ENCODE measurements around the gene UGT1A4. TPM values are rescaled to one million over a fixed set of nuclear protein-coding genes. Genes with fewer than 3 reads are reported as not detected.

Gene UGT1A4
- total RNA-seq, 1 experiment from 2014 or later: 0.12 TPM

DNA sequence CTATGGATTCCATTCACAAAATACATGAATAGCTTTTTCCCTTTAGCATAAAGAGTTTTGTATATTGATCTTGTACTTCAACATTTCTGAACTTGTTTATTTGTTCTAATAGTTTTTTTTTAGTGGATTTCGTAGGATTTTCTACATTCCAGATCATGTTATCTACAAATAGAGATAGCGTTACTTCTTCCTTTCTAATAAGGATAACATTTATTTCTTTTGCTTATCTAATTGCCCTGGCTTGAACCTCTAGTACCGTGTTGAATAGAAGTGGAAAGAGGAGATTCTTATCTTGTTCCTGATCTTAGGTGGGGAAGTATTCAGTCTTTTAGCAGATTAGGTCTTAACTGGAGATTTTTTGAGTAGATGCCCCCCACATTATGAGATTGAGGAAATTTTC is 16.3 kb upstream of the UGT1A4 start:
- ChIA-PET POLR2A (no interaction called here), RAD21 (ENCODE audit: low non-redundant PET in 1 of 2, low total read pairs in 2 of 2, uncharacterized antibody in 2 of 2, unreplicated experiment in 2 of 2) (no interaction called here), CTCF (no interaction called here)
- Histone ChIP-seq H3K27ac (ENCODE audit: low read depth, low read length) (no peak overlapping the region), H3K27me3 (ENCODE audit: insufficient read depth, low read length) (no peaks in the 10 kb centered on the region), H3K9me2 (ENCODE audit: insufficient read depth) (no peaks in the 10 kb centered on the region), H3K4me1 (ENCODE audit: control insufficient read depth in 1 of 2, insufficient read depth in 2 of 2, low read length in 2 of 2) (no peaks in the 10 kb centered on the region), H3K36me3 (ENCODE audit: control insufficient read depth in 1 of 2, insufficient read depth in 2 of 2, low read length in 2 of 2) (no peaks in the 10 kb centered on the region), H4K20me1 (ENCODE audit: insufficient read depth) (no peaks in the 10 kb centered on the region), H3K9ac (ENCODE audit: low read length) (no peak overlapping the region), H2AFZ (ENCODE audit: low read depth, low read length, poor library complexity, severe bottlenecking) (no peak overlapping the region), H3K4me3 (replicated peaks in 1 of 2; ENCODE audit: low read depth in 1 of 2, low read length in 2 of 2) (no peak overlapping the region), H3K9me3 (ENCODE audit: control insufficient read depth in 1 of 2, insufficient read depth in 1 of 2, low read depth in 1 of 2, low read length in 2 of 2) (no peaks in the 10 kb centered on the region), H3K4me2 (ENCODE audit: low read length) (no peak overlapping the region), H3K79me2 (ENCODE audit: insufficient read depth, low read length) (no peaks in the 10 kb centered on the region)
- no TSS peak for BruUV-seq (replicated peaks)
- DNase-seq (ENCODE audit: low read depth, low spot score) (no peak), ATAC-seq (no peak)
- intact Hi-C loops (cut with micrococcal nuclease): no loop called here
- no peak for TF ChIP-seq ZNF274 (IDR thresholded peaks at IDR 0.05; ENCODE audit: low read depth, low read length)
- TF ChIP-seq, protein P1, sequence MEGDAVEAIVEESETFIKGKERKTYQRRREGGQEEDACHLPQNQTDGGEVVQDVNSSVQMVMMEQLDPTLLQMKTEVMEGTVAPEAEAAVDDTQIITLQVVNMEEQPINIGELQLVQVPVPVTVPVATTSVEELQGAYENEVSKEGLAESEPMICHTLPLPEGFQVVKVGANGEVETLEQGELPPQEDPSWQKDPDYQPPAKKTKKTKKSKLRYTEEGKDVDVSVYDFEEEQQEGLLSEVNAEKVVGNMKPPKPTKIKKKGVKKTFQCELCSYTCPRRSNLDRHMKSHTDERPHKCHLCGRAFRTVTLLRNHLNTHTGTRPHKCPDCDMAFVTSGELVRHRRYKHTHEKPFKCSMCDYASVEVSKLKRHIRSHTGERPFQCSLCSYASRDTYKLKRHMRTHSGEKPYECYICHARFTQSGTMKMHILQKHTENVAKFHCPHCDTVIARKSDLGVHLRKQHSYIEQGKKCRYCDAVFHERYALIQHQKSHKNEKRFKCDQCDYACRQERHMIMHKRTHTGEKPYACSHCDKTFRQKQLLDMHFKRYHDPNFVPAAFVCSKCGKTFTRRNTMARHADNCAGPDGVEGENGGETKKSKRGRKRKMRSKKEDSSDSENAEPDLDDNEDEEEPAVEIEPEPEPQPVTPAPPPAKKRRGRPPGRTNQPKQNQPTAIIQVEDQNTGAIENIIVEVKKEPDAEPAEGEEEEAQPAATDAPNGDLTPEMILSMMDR (IDR thresholded peaks at IDR 0.05 in 2 of 3, conservative IDR thresholded peaks at IDR 0.05 in 1 of 3; ENCODE audit: borderline replicate concordance in 1 of 3, insufficient read depth in 1 of 3, low read depth in 2 of 3, low read length in 2 of 3): no peak
- TF ChIP-seq, protein P2, sequence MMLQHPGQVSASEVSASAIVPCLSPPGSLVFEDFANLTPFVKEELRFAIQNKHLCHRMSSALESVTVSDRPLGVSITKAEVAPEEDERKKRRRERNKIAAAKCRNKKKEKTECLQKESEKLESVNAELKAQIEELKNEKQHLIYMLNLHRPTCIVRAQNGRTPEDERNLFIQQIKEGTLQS (IDR thresholded peaks at IDR 0.05): no peak
- TF ChIP-seq POLR2AphosphoS5 (IDR thresholded peaks at IDR 0.05; ENCODE audit: low read depth, low read length): no peak
- no peak for TF ChIP-seq ELF1 (IDR thresholded peaks at IDR 0.05; ENCODE audit: borderline replicate concordance, low read depth)
- TF ChIP-seq SRF (IDR thresholded peaks at IDR 0.05; ENCODE audit: low read depth): no peak
- no peak for TF ChIP-seq ZFX (IDR thresholded peaks at IDR 0.05)
- no peak for TF ChIP-seq JUND (IDR thresholded peaks at IDR 0.05)
- no peak for TF ChIP-seq RAD21 (IDR thresholded peaks at IDR 0.05; ENCODE audit: low read depth)
- TF ChIP-seq EGR1 (IDR thresholded peaks at IDR 0.05; ENCODE audit: low read depth): no peak
- TF ChIP-seq, protein P3, sequence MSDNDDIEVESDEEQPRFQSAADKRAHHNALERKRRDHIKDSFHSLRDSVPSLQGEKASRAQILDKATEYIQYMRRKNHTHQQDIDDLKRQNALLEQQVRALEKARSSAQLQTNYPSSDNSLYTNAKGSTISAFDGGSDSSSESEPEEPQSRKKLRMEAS (IDR thresholded peaks at IDR 0.05): no peak
- no peak for TF ChIP-seq SIN3A (IDR thresholded peaks at IDR 0.05; ENCODE audit: low read depth)
- no peak for TF ChIP-seq EZH2phosphoT487 (IDR thresholded peaks at IDR 0.05; ENCODE audit: borderline replicate concordance)
- TF ChIP-seq CEBPB (IDR thresholded peaks at IDR 0.05; ENCODE audit: low read depth): no peak
- TF ChIP-seq SP1 (IDR thresholded peaks at IDR 0.05; ENCODE audit: low read depth): no peak
- TF ChIP-seq CBX3 (IDR thresholded peaks at IDR 0.05; ENCODE audit: low read depth): no peak
- TF ChIP-seq EZH2 (IDR thresholded peaks at IDR 0.05): no peak
- no peak for TF ChIP-seq YY1 (IDR thresholded peaks at IDR 0.05; ENCODE audit: extremely low read depth, insufficient replicate concordance, low read depth, low read length)

All from HCT116 (cell line).